GM18502 (cell line): Measurements from ENCODE around the gene PWP2.
"Not testable (repeated sequence)": the region's sequence is repeated elsewhere in the genome, so short reads cannot be mapped to it uniquely, and the experiment has no call there.

Experiments used
- ATAC-seq: cut with Tn5 transposase; IDR thresholded peaks from one replicate; pipeline ENCODE4 v1.9.1; 2021; ENCODE audit warnings: mild to moderate bottlenecking; ENCODE audit not compliant: unreplicated experiment, poor library complexity

The PWP2 gene

GRCh38 chr21:44082648-44083440 lies 24.4 kb upstream of the PWP2 start:
- ATAC-seq, result no peak

- ATAC-seq, result no peak
Observed at GRCh38 chr21:44083631-44084291, 23.4 kb upstream of the PWP2 start.

- ATAC-seq, result no peak
Observed at GRCh38 chr21:44084496-44085241, 22.5 kb upstream of the PWP2 start.

GRCh38 chr21:44085491-44086321 lies 21.5 kb upstream of the PWP2 start:
- ATAC-seq, result no peak

GRCh38 chr21:44086636-44087425 lies 20.4 kb upstream of the PWP2 start:
- ATAC-seq, result no peak

GRCh38 chr21:44087426-44088400 lies 19.5 kb upstream of the PWP2 start:
- no peak for ATAC-seq

- no peak for ATAC-seq
Observed at GRCh38 chr21:44088401-44088780, 18.8 kb upstream of the PWP2 start.

GRCh38 chr21:44089001-44089911 lies 17.9 kb upstream of the PWP2 start:
- ATAC-seq, result no peak

- no peak for ATAC-seq
Observed at GRCh38 chr21:44090325-44090724, 16.9 kb upstream of the PWP2 start.

GRCh38 chr21:44092211-44092610 lies 15.0 kb upstream of the PWP2 start:
- ATAC-seq, result no peak

- no peak for ATAC-seq
Observed at GRCh38 chr21:44093761-44094160, 13.4 kb upstream of the PWP2 start.

GRCh38 chr21:44094832-44095231 lies 12.4 kb upstream of the PWP2 start:
- no peak for ATAC-seq

GRCh38 chr21:44098507-44098906 lies 8.7 kb upstream of the PWP2 start:
- ATAC-seq, result not testable (repeated sequence)

- ATAC-seq, result not testable (repeated sequence)
Observed at GRCh38 chr21:44098964-44099363, 8.2 kb upstream of the PWP2 start.

GRCh38 chr21:44107589-44107988 lies 390 bp downstream of the PWP2 start:
- not testable (repeated sequence) for ATAC-seq

GRCh38 chr21:44113702-44114371 lies 6.6 kb downstream of the PWP2 start:
- ATAC-seq, result not testable (repeated sequence)

- ATAC-seq, result not testable (repeated sequence)
Observed at GRCh38 chr21:44122131-44122530, 14.9 kb downstream of the PWP2 start.
